Osteoblast (primary cell): ENCODE data around the gene CYP1B1. TPM values are rescaled to one million over a fixed set of nuclear protein-coding genes. Genes with fewer than 3 reads are reported as not detected.
A peak's percentile ranks its signal among the peaks of the same experiment; 100 is the strongest.

Experiments used
- DNase-seq: peaks from one replicate; pipeline ENCODE4 v3.0.0; 2011; ENCODE audit warnings: low spot score, mixed read lengths; ENCODE audit not compliant: insufficient read length; ENCODE audit errors: missing footprints
- H2AFZ ChIP-seq: 2 replicates; pipeline ENCODE4 v1.6.0; 2011; ENCODE audit warnings: mild to moderate bottlenecking, low read length
- H3K27ac ChIP-seq: 2 replicates; pipeline ENCODE4 v1.5.1; 2011; ENCODE audit warnings: mild to moderate bottlenecking, low read depth, low read length, moderate library complexity
- H3K27me3 ChIP-seq: 2 replicates; pipeline ENCODE4 v1.6.0; 2012; ENCODE audit warnings: mild to moderate bottlenecking, control low read depth, inconsistent platforms, low read length, moderate library complexity; ENCODE audit not compliant: insufficient read depth
- H3K36me3 ChIP-seq: 2 replicates; pipeline ENCODE4 v1.5.1; 2011; ENCODE audit warnings: mild to moderate bottlenecking, low read length, control low read depth, moderate library complexity; ENCODE audit not compliant: insufficient read depth
- H3K4me1 ChIP-seq: 2 replicates; pipeline ENCODE4 v1.5.1; 2011; ENCODE audit warnings: mild to moderate bottlenecking, low read length, control low read depth, moderate library complexity; ENCODE audit not compliant: insufficient read depth
- H3K4me2 ChIP-seq: 2 replicates; pipeline ENCODE4 v1.6.0; 2011; ENCODE audit warnings: mild to moderate bottlenecking, low read length; ENCODE audit not compliant: insufficient read depth
- H3K4me3 ChIP-seq: fragments of 200-600 bp; sonication (generic); 3 replicates; pipeline ENCODE4 v1.5.1; 2012; ENCODE audit warnings: mild to moderate bottlenecking, low read length, inconsistent platforms; ENCODE audit not compliant: insufficient read depth
- H3K79me2 ChIP-seq: 2 replicates; pipeline ENCODE4 v1.6.0; 2012; ENCODE audit warnings: mild to moderate bottlenecking, low read length, control low read depth, inconsistent platforms; ENCODE audit not compliant: insufficient read depth
- H3K9me3 ChIP-seq: 2 replicates; pipeline ENCODE4 v1.5.1; 2011; ENCODE audit warnings: low read depth, low read length, control low read depth
- H4K20me1 ChIP-seq: 2 replicates; pipeline ENCODE4 v1.6.0; 2012; ENCODE audit warnings: mild to moderate bottlenecking, low read length, control low read depth; ENCODE audit not compliant: insufficient read depth
- total RNA-seq: library from RNA; depleted of rRNA; stranded (reverse); fragments of >200 nt; gene quantifications from 2 replicates; pipeline ENCODE4 v1.2.3, GENCODE V29; 2012
- TF ChIP-seq, protein P1 (sequence below): IDR thresholded peaks from 2 replicates; pipeline ENCODE4 v1.5.1; 2011; ENCODE audit warnings: mild to moderate bottlenecking, low read depth, low read length, moderate library complexity; ENCODE audit errors: extremely low read depth

CYP1B1 gene
- total RNA-seq, 1 donor, result 827 TPM

DNA sequence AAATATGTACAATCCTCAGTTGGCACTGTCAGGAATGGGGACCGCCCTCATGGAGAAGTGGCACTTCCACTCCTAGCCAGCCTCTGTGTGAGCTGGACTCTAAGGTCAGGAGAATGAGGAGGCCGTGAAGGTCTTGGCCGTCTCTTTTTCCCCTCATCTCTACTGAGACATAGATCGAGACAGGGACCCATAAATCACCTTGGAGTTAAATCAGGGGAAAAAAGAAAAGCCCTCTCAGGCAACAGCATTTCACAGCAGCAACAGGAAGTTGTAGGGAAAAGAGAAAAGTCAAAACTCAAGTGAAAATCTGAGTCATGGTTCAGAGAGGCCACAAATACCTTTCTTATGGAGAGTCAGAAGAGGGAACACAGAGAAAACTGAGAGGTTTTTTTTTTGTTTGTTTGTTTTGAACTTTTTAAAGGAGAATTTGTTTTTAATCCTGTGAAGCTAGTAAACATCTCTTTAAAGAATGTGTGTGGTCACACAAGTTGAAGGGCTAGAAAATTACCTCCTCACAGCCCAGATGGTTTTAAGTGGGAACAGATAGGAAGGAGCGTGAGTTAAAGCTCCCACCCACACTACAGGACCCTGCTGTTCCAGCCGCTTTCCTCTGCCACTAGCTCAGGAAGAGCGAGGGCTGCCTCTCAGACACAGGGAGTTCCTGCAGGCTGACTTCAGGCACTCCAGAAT, 30.6 kb upstream of the CYP1B1 start:
- no peaks in the 10 kb centered on the region for H3K36me3 ChIP-seq
- peak overlapping the region; percentile 46 for H3K4me2 ChIP-seq
- H3K4me1 ChIP-seq, result peaks cover 14% of the 10 kb centered on the region
- H3K4me3 ChIP-seq, result no peak overlapping the region
- H3K27me3 ChIP-seq, result no peaks in the 10 kb centered on the region
- TF ChIP-seq, protein P1, sequence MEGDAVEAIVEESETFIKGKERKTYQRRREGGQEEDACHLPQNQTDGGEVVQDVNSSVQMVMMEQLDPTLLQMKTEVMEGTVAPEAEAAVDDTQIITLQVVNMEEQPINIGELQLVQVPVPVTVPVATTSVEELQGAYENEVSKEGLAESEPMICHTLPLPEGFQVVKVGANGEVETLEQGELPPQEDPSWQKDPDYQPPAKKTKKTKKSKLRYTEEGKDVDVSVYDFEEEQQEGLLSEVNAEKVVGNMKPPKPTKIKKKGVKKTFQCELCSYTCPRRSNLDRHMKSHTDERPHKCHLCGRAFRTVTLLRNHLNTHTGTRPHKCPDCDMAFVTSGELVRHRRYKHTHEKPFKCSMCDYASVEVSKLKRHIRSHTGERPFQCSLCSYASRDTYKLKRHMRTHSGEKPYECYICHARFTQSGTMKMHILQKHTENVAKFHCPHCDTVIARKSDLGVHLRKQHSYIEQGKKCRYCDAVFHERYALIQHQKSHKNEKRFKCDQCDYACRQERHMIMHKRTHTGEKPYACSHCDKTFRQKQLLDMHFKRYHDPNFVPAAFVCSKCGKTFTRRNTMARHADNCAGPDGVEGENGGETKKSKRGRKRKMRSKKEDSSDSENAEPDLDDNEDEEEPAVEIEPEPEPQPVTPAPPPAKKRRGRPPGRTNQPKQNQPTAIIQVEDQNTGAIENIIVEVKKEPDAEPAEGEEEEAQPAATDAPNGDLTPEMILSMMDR, result no peak
- H3K27ac ChIP-seq, result peak overlapping the region; percentile 91
- H4K20me1 ChIP-seq, result no peaks in the 10 kb centered on the region
- peaks cover 3% of the 10 kb centered on the region for H3K9me3 ChIP-seq
- H3K79me2 ChIP-seq, result no peaks in the 10 kb centered on the region
- peak overlapping the region; percentile 79 for H2AFZ ChIP-seq
- DNase-seq, result peak; percentile 37

DNA sequence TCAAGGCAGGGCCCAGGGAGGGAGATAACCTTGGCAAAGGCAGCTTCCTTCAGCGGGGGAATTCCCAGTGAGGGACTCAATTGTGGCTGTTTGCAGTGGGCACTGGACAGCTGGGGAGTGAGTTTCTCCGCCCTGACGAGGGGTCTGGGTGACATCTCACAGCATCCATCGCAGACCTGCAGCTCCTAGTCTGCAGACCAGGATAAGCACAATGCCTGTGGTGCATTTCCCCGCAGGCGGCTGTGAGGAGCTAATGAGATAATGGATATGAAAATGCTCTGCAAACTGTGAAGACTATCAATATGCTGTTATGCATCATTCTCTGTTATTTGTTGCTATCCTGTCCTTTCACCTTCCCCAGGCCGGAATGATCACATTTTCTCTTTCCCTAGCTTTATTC, 30.0 kb upstream of the CYP1B1 start:
- Histone ChIP-seq H3K4me2 (peak overlapping the region; percentile 46), H3K27me3 (no peaks in the 10 kb centered on the region), H2AFZ (peak overlapping the region; percentile 79), H3K27ac (peak overlapping the region; percentile 91), H4K20me1 (no peaks in the 10 kb centered on the region), H3K4me3 (no peak overlapping the region), H3K79me2 (no peaks in the 10 kb centered on the region), H3K4me1 (peaks cover 14% of the 10 kb centered on the region), H3K36me3 (no peaks in the 10 kb centered on the region), H3K9me3 (peaks cover 3% of the 10 kb centered on the region)
- no peak for DNase-seq
- TF ChIP-seq, protein P1, result no peak

DNA sequence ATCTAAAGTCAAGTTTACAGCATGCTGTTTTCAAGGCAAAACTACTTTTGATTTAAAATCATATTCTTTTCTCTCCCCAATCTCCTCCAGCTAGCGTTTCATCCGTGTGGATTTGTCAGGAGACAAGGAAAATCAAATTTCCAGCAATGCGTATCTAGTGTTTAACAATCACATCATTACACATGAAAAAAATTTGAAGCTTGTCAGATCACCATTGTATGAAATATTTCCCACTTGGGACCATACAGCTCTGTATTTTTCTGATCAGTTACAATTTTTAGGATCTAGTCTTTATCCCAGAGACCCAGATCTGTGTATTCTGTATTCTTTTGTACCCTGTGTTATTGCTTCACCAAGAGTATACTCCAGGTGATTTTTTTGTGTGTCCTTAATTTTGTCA, 28.6 kb upstream of the CYP1B1 start:
- Histone ChIP-seq H3K36me3 (no peaks in the 10 kb centered on the region), H3K4me2 (no peak overlapping the region), H3K27ac (no peak overlapping the region), H4K20me1 (no peaks in the 10 kb centered on the region), H3K4me1 (peaks cover 14% of the 10 kb centered on the region), H3K79me2 (no peaks in the 10 kb centered on the region), H3K27me3 (no peaks in the 10 kb centered on the region), H3K4me3 (no peak overlapping the region), H3K9me3 (peaks cover 3% of the 10 kb centered on the region), H2AFZ (no peak overlapping the region)
- DNase-seq, result no peak
- TF ChIP-seq, protein P1, result no peak

DNA sequence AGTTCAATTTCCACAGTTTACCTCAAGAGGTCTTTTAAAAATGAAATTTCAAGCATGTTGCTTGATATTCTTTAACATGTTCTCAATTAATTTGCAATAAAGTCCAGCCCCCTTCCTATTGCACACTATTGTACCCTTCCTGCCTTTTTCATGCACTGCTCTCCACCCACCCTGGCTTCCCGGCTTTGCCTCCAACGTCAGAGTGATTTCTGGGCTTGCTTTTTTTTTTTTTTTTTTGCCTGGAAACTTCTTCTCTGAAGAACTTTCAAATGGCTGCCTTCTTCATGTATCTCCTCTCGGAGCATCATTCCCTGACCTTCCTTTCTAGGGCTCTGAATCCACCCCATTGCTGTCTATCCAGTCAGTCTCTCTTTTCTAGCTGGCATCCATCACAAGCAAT, 24.4 kb upstream of the CYP1B1 start:
- H2AFZ ChIP-seq, result no peak overlapping the region
- no peak for DNase-seq
- TF ChIP-seq, protein P1, result no peak
- H3K4me2 ChIP-seq, result no peak overlapping the region
- peaks cover 33% of the 10 kb centered on the region for H3K4me1 ChIP-seq
- H3K36me3 ChIP-seq, result no peaks in the 10 kb centered on the region
- H3K79me2 ChIP-seq, result no peaks in the 10 kb centered on the region
- H3K4me3 ChIP-seq, result no peak overlapping the region
- peaks cover 3% of the 10 kb centered on the region for H3K9me3 ChIP-seq
- H3K27ac ChIP-seq, result no peak overlapping the region
- no peaks in the 10 kb centered on the region for H3K27me3 ChIP-seq
- H4K20me1 ChIP-seq, result no peaks in the 10 kb centered on the region
